ENCODE measurements around the gene FBXL3. TPM values are rescaled to one million over a fixed set of nuclear protein-coding genes. Genes with fewer than 3 reads are reported as not detected.

The FBXL3 gene
- total RNA-seq, 1 donor from 2014 or later: 25.5 TPM

GRCh38 chr13:76975863-76976262 is 51.1 kb downstream of the FBXL3 start:
- Histone ChIP-seq H3K36me3 (no peaks in the 10 kb centered on the region), H3K27me3 (peaks cover 11% of the 10 kb centered on the region), H4K20me1 (ENCODE audit: low read depth) (no peaks in the 10 kb centered on the region), H3F3A (ENCODE audit: low read depth) (no peaks in the 10 kb centered on the region), H3K4me1 (no peaks in the 10 kb centered on the region), H3K9me3 (ENCODE audit: low read depth) (no peaks in the 10 kb centered on the region), H3K4me3 (no peak overlapping the region), H3K27ac (no peak overlapping the region), H2AFZ (replicated peaks) (no peak overlapping the region), H3K79me2 (ENCODE audit: low read depth) (no peaks in the 10 kb centered on the region), H3K4me2 (no peak overlapping the region), H3K9ac (no peak overlapping the region)
- peaks cover 2% of the 10 kb centered on the region for H3K27me3 Mint-ChIP-seq (ENCODE audit: insufficient read depth, low read depth)
- DNase-seq (ENCODE audit: low spot score): no peak
- TF ChIP-seq CTCF (IDR thresholded peaks at IDR 0.05): no peak
- no peak overlapping the region for H3K27ac Mint-ChIP-seq
- H3K9me3 Mint-ChIP-seq: no peaks in the 10 kb centered on the region
- H3K4me3 Mint-ChIP-seq: no peak overlapping the region
- H3K36me3 Mint-ChIP-seq: no peaks in the 10 kb centered on the region
- no peaks in the 10 kb centered on the region for H3K4me1 Mint-ChIP-seq

GRCh38 chr13:76974618-76974975 is 52.4 kb downstream of the FBXL3 start:
- Histone ChIP-seq H3K4me3 (no peak overlapping the region), H3K4me2 (no peak overlapping the region), H3K9ac (no peak overlapping the region), H3K27me3 (no peaks in the 10 kb centered on the region), H3K4me1 (no peaks in the 10 kb centered on the region), H3F3A (ENCODE audit: low read depth) (no peaks in the 10 kb centered on the region), H3K79me2 (ENCODE audit: low read depth) (no peaks in the 10 kb centered on the region), H3K36me3 (no peaks in the 10 kb centered on the region), H3K9me3 (ENCODE audit: low read depth) (no peaks in the 10 kb centered on the region), H4K20me1 (ENCODE audit: low read depth) (no peaks in the 10 kb centered on the region), H2AFZ (replicated peaks) (no peak overlapping the region), H3K27ac (no peak overlapping the region)
- no peaks in the 10 kb centered on the region for H3K9me3 Mint-ChIP-seq
- no peaks in the 10 kb centered on the region for H3K4me1 Mint-ChIP-seq
- no peak overlapping the region for H3K27ac Mint-ChIP-seq
- H3K4me3 Mint-ChIP-seq: no peak overlapping the region
- peaks cover 4% of the 10 kb centered on the region for H3K27me3 Mint-ChIP-seq (ENCODE audit: insufficient read depth, low read depth)
- H3K36me3 Mint-ChIP-seq: no peaks in the 10 kb centered on the region
- no peak for DNase-seq (ENCODE audit: low spot score)
- TF ChIP-seq CTCF (IDR thresholded peaks at IDR 0.05) (no peak), EZH2 (IDR thresholded peaks at IDR 0.05) (no peak), EZH2phosphoT487 (IDR thresholded peaks at IDR 0.05) (no peak)

GRCh38 chr13:76973920-76974617 is 52.9 kb downstream of the FBXL3 start:
- DNase-seq (ENCODE audit: low spot score): no peak
- H3K79me2 ChIP-seq (ENCODE audit: low read depth): no peaks in the 10 kb centered on the region
- no peak overlapping the region for H3K4me3 Mint-ChIP-seq
- H3K9ac ChIP-seq: no peak overlapping the region
- peaks cover 4% of the 10 kb centered on the region for H3K27me3 Mint-ChIP-seq (ENCODE audit: insufficient read depth, low read depth)
- H3K27ac Mint-ChIP-seq: no peak overlapping the region
- no peaks in the 10 kb centered on the region for H3K36me3 ChIP-seq
- no peaks in the 10 kb centered on the region for H3K9me3 ChIP-seq (ENCODE audit: low read depth)
- no peak for TF ChIP-seq EZH2phosphoT487 (IDR thresholded peaks at IDR 0.05)
- no peak for TF ChIP-seq CTCF (IDR thresholded peaks at IDR 0.05)
- no peak for TF ChIP-seq EZH2 (IDR thresholded peaks at IDR 0.05)
- H3K27me3 ChIP-seq: no peaks in the 10 kb centered on the region
- no peaks in the 10 kb centered on the region for H4K20me1 ChIP-seq (ENCODE audit: low read depth)
- no peaks in the 10 kb centered on the region for H3K36me3 Mint-ChIP-seq
- H3K4me1 ChIP-seq: no peaks in the 10 kb centered on the region
- no peak overlapping the region for H3K4me2 ChIP-seq
- no peaks in the 10 kb centered on the region for H3K9me3 Mint-ChIP-seq
- H3K27ac ChIP-seq: no peak overlapping the region
- no peak overlapping the region for H2AFZ ChIP-seq (replicated peaks)
- no peak overlapping the region for H3K4me3 ChIP-seq
- H3K4me1 Mint-ChIP-seq: no peaks in the 10 kb centered on the region
- H3F3A ChIP-seq (ENCODE audit: low read depth): no peaks in the 10 kb centered on the region

Data from neural progenitor cell (in vitro differentiated cells).